ENCODE measurements around the gene LGALS1.

- TF ChIP-seq CTCF (IDR thresholded peaks at IDR 0.05) = no peak
- TF ChIP-seq POLR2A (IDR thresholded peaks at IDR 0.05) = no peak
Observed at GRCh38 chr22:37647317-37647716, 28.1 kb upstream of the LGALS1 start.

Measured in Peyer's patch (tissue), 4 donors.